Measurements from ENCODE around the gene NSMF.
"Not testable (repeated sequence)": the region's sequence is repeated elsewhere in the genome, so short reads cannot be mapped to it uniquely, and the experiment has no call there.

NSMF gene

DNA sequence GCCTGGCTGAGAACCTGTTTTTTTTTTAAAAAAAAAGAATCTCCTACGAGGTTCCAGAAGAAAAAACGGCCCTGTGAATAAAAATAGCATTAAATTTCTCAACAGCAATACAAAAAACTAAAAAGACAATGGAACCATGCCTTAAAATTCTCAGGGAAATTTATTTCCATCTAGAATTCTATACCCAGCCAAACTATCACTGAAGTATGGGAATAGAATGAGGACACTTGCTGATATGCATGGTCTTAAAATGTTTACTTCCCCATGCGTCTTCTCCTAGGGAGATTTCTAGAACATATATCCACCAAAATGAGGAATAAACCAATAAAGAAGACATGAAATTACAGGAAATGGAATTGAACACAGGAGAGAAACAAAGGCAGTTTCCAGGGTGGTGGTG, 16.5 kb upstream of the NSMF start:
- no peak for DNase-seq

DNA sequence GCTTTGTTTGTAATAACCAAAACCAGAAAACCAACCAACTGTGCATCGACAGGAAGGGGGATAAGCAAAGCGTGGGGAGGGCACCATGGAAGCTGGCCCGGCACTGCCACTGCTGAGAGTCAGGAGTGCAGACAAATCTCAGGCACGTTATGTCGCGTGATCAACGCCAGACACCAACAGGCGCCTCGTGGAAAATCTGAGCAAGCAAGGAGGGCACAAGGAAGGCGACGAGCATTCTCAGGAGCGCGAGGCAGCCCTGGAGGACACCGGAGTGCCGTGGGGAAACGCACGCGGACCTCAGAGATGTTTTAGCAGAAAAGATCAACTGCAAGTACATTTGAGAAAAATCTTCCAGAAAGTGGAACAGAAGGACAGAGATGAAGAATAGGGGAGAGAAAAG, 15.1 kb upstream of the NSMF start:
- no peak for DNase-seq

DNA sequence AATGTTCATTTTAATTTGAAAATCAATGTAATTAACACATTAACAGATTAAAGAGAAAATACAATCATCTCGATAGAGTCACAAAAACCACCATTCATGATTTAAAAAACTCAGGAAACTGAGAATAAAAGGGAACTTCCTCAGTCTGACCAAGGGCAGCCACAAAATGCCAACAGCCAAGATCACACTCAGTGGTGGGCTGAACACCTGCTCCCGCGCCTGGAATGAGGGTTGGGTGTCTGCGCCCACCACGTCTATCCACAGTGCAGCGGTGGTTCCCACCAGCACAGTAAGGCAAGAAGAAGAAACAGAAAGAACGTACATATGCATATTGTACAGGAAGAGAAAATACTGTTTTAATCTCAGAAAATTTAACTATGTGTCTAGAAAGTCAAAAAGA, 11.7 kb upstream of the NSMF start:
- no peak for DNase-seq

DNA sequence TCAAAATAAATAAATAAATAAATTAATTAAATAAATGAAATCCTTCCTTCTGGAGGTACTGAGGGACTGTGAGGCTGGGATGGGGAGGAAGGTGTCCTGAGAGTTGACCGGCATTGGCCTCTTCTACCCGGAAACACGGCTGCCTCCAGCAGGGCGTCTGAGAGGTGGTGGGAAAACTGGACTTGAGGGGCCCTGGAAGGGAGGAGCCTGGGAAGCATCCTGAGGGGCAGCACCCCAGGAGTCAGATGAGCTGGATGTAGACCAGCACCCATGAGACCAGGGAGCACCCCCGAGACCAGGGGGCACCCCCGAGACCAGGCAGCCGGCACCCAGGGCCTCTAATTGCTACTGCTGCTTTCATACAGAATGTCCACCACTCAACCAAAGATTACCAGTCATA, 8.8 kb upstream of the NSMF start:
- DNase-seq: no peak

DNA sequence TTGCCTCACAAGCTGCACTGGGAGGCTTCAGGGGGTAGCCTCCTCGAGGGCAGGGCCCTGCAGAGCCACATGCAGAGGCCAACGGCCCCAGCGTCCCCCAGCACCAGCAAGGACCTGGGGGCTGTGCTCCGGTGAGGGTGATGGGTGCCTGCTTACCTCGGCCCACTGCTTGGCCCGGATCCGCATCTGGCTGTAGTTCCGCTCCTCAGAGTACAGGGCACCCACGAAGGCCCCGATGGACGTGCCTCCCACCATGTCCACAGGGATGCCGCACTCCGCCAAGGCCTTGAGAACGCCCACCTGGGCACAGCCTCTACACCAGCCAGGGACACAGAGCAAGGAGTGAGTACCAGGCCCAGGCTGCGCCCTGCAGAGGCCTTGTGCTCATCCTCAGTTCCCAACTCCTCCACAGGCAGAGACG, 8.0 kb upstream of the NSMF start:
- DNase-seq: no peak

DNA sequence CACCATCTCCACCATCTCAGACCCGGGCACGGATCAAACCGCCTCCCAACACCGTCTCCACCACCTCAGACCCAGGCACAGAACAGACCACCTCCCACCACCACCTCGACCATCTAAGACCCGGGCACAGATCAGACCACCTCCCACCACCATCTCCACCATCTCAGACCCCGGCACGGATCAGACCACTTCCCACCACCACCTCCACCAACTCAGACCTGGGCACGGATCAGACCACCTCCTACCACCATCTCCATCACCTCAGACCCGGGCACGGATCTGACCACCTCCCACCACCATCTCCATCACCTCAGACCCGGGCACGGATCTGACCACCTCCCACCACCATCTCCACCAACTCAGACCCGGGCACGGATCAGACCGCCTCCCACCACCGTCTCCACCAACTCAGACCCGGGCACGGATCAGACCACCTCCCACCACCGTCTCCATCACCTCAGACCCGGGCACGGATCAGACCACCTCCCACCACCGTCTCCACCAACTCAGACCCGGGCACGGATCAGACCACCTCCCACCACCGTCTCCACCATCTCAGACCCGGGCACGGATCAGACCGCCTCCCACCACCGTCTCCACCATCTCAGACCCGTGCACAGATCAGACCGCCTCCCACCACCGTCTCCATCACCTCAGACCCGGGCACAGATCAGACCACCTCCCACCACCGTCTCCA, 7.4 kb upstream of the NSMF start:
- not testable (repeated sequence) for DNase-seq

DNA sequence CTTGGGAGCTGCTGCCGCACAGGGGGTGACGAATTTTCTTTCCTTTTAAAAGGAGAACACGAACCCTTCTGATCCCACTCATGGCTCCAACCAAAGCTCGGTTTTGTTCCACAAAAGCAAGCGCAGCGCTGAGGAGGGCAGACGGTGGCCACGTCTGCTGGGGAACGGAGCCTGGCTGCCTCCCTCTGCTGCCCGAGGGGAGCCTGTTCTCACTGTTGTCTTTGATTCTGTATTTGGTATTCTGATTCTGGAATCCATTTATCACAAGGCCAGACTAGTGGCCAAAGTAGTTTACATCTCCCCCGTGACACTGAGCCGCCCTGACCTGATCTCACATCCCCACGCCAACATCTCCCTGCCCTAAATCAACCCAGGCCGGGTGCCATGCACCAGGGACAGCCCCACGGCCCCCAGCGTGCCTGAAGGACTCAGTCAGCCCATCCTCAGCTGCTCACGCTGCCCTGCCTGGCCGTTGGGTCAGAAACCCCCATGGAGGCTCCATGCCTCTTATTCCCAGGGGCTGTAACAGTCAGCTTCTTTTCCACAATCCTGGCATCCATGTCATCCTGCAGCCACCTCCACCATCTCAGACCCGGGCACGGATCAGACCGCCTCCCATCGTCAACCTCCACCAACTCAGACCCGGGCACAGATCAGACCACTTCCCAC, 6.7 kb upstream of the NSMF start:
- no peak for DNase-seq

DNA sequence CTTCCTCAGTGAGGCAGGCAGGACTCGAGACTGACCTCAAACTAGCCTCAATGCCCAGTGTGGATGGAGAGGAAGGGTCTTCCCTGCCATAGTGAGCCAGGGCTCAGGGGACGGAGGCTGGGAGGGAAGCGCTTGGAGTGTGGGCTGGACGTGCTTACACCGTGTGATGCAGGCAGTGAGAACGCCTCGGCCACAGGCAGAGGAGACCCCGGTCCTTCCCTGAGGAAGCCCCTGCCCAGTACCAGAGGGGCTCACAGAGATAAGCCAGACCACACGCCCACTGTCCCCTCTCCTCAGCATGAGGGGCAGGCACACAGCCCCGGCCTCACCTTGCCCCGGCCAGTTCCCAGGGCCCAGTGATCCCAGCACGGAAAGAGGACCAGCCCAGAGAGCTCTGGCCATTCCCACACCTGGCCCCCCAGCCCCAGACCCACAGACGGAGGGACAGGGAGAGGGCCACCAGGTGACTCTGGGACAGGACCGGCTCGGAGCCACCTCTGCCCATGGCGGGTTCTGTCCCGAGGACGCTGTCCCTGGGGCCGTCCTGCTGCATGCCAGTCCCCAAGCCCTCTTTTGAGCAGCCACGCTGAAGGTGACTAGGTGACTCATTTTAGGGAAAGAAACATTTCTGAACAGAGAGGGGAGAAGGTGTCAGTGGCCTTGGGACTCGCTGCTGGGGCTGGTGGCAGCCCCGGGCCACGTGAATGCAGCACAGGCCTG, 6.0 kb upstream of the NSMF start:
- DNase-seq: no peak

DNA sequence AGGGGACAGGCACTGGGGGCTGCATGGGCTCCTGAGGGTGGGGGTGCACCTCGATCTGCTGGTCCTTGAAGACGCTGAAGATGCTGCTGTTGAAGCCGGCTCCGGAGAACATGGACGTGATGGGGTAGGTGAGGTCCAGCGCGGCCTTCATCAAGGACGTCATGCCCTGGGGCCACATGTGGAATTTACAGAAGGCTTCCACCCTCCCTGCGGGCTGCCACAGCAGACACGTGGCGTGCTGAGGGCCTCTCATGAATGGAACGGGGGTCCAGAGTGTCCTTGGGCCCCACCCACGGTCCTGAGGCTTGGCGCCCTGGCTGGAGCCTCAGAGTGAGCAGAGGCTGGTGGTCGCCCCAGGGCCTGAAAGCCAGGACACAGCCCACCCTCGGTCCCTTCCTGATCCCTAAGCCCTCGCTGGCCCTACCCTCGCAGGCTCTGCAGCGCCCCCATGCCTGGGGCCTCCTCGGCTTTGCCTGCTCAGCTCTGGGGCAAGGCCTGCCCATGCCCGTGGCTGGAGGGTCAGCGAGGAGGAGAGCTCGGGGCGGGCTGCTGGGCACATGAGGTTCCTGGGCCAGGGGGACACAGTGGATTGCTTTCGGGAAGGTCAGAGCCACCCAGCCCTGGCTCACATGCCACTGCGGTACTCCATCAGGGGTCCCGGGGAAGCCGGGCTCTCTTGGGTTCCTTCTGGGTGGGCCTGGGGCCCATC, 5.3 kb upstream of the NSMF start:
- no peak for DNase-seq

DNA sequence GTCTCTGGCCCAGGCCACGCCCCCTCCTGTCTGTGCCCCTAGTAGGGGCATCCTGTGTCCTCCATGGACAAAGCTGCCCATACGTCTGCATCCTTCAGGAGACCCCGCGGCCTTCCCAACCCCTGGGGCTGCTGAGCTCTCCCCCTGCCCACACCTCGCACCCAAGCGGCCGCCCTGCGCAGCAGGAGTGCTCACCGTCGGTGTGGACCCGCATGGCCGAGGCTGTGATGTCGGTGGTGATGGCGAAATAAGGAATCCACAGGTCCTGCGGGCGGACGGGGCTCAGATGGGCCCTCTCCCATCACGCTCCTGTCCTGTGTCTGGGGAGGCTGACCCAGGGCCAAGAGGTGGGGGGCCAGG, 4.8 kb upstream of the NSMF start:
- no peak for DNase-seq

DNA sequence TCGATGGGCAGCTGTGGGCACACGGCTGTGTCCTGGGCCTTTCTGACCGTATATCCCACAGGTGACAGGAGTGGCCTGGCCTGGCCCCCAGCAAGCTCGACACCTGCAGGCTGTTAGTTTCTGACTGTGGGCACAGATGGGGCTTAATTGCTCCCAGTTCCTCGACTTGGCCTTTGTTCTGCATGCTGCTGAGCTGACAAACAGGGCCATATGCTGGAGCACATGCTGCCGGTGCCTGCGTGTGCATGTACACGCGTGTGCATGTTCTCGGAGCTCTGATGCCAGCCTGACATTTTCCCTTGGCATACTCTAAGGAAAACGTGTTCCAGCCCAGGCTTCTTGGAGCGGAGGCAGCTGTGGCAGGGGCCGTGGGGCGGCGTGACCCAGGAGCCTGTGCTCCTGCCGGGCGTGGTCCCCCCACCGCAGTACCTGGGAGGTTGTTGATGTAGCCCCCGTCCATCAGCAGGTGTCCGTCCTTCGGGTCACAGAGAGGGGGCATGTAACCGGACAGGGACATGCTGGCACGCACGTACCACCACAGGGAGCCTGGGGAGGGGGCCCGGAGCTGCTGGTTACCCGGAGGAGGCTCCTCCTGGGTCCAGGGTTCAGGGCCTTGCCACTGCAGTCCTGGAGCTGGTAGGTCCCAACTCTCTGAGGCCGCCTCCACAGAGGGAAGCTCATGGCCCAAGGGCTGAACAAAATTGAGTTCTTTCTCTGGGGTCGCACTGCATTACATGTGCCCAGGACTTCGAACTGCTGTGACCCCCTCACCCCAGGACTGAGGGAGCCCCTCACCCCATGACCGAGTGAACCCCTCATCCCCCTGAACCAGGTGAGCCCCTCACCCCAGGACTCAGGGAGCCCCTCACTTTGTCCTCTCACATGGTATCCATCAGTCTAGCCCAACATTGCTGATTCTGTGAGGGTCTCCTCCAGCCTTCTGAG, 4.1 kb upstream of the NSMF start:
- DNase-seq: no peak

DNA sequence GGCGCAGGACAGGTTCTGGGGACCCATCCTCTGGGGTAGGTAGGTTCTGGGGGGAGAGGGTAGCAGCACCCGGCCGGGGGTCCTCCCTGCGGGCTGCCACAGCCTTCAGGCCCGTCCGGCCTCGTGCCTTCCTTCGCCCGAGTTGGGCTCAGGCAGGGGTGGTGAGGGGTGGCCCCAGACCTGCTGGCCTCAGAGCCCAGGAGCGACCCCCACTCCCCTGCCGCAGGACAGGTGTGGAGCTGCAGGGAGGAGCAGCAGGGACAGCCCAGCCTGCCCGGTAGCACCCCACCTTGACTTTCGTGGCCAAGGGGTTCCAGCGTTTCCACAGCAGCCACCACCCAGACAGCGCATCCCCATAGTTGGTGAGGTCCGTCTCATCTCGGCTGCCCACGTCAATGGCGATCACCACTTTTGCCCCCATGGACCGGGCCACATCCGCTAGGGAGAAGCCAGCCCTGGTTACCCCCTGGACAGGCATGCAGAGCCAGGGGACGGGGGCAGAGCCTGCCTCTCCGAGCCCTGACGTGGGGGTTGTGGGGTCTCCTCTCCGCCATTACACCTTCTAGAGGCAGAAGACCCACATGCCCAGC, 3.4 kb upstream of the NSMF start:
- DNase-seq: no peak

DNA sequence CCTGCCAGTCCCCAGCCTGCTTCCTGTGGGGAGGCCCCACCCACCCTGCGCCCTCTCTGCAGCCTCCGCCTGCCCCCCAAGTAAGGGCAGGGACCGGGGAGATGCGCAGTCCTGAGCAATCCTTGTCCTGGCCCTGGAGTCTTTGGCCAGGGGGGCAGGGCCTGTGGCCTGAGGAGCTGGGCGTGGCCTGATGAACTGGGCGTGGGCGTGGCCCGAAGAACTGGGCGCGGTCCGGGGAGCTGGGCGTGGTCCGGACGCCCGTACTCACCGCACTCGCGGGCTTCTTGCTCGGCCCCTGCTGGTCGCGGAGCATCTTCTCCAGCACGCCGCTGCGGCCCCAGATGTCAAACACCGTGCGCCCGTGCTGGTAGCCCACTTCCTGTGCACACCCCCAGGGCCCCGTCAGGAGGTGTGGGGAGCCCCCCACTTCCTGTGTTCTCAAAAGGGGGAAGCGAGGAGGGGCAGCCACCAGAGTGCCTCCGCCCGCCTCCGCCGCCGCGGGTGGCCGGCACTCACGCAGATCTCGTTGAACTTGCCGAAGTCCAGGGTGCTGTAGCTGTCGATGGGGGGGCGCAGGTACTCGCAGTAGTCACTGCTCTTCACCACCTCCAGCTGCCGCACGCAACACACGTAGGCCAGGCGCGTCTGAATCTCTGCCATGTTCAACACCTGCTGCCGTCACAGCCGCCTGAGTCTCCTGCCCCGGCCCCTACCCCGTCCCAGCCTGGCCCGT, 2.7 kb upstream of the NSMF start:
- DNase-seq: no peak

DNA sequence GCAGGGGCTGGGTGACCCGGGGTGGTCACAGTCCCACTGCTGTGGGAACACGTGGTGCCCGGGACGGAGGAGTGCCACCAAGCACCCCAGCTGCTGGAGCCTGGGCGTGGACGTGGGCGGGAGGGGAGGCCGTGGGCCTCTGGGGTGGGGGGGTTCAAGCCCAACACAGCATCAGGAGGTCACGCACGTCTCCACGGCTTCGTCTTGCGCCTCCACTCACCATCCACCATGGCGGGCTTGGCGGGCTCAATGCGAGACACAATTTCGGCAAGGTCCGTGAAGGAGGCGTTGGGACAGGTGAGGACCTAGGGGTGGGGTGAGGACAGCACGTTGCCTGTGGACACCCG, 2.2 kb upstream of the NSMF start:
- no peak for DNase-seq

DNA sequence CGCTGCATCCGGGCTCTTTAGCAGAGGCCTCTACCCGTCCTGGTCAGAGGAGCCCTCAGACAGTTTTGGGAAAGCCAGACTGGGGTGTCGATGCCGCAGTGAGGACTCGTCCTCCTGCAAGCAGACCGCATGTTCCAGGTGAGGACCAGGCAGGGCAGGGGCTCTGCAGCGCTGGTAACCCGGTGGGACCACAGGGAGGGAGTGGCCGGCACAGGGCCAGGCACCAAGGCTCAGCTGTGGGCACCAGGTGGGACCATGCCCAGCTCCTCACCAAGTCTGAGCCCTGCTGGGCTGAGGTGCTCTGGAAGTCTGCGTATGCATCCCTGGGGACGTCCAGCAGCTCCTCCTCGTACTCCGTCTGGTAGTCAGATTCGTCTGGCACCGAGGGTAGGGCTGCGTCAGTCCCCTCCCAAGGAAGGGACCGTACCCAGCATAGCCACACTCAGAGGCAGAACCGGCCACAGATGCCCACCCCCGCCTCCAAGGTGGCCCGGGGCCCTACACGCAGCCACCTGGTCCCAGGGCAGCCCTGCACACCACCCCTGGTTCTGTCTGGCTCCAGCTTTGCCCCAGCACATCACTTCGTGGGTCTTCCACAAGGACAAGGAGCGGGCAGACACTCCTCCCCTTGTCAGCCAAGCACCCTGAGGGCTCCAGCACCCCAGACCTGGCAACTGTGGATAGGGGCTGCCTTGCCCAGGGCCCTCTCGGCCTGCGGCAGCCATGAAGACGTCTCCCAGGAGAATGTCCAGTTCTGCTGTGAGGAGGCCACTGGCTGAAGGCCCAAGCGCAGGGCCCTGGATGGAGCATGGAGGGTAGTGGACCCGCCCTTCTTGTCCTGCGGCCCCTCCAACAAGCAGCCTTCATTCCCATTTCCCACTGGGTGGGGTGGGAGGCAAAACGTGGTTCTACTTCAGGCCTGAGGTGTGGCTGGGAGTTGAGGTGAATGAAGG, 1.5 kb upstream of the NSMF start:
- DNase-seq: no peak

DNA sequence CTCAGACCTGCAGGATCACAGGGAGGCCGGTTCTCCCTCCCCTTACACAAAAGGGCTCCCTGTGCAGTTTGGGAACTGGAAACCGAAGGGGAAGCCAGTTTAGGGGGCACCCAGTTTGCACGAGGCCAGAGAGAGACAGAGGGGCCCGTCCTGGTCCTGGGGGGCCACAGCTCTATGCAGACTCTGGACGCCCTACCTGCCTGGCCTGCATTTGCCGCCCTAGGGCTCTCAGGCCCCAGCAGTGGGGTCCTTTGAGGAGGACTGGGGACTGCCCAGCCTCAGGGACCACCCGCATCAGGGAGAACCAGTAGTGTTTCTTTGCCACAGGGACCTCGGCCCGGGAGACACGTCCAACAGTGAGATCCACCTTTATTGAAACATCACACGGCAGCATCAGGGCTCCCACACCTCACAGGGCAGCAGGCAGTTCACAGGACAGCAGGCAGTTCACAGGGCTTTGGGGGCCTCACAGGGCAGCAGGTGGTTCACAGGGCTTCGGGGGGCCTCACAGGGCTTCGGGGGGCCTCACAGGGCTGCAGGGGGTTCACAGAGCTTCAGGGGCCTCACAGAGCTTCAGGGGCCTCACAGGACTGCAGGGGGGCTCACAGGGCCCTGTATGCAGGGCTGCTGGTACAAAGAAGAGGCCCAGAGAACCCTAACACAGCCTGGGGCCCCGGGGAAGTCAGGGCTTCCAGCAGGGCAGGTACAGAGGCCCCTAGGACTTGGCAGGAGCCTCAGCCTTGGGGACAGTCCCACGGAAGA, 648 bp upstream of the NSMF start:
- no peak for DNase-seq

DNA sequence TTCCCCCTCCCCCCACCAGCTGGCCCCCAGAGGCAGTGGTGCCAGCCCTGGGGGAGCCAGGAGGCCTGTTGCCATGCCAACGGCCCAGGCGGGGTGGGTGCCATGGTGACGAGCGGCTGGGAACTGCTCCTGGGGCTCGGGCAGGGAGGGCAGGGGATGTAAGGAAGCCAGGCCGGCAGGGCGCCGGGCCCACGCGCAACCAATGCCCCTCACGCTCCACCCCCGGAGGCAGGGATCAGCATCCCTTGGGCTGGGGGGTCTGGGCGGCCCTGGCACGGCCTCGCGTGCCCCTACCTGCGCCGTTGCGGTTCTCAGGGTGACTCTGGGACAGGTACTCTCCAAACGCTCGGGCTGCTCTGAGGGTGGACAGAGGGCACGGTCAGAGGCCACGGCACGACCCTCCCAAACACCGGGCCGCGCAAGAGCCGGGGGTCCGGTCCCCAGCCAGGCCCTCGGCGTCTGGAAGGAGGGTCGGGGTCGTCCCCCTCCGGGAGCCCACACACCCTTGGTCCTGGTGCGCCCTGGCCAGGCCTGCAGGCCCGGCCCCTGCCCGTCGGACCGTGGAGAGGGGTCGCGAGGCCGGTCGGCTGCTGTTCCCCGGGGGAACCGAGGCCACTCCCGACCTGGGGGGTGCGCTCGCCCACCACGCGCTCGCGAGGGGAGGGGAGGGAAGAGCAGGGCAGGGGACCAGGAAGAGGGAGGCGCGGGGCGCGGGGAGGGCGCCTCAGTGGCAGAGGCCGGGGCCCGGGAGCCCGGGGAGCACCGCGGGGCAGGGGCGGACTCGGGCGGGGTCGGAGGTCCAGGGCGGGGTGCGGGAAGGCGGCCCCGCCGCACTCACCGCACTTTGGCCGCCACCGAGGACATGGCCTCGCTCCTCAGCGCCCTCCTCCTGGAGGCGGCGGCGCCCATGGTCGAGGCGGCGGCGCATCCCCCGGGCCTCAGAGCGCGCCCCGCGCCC, 661 bp downstream of the NSMF start:
- no peak for DNase-seq
